GM18870 (cell line): ENCODE results near the gene MLX.
A peak's percentile ranks its signal among the peaks of the same experiment; 100 is the strongest.
"Not testable (repeated sequence)": the region's sequence is repeated elsewhere in the genome, so short reads cannot be mapped to it uniquely, and the experiment has no call there.

Source experiments
- ATAC-seq: cut with Tn5 transposase; IDR thresholded peaks from one replicate; pipeline ENCODE4 v1.9.1; 2021; ENCODE audit warnings: moderate library complexity; ENCODE audit not compliant: unreplicated experiment

The MLX gene

GRCh38 chr17:42617956-42618431 is 51.1 kb downstream of the MLX start:
- ATAC-seq: peak; percentile 10

- peak; percentile 78 for ATAC-seq
Measured at GRCh38 chr17:42618442-42619150, 51.7 kb downstream of the MLX start.

DNA sequence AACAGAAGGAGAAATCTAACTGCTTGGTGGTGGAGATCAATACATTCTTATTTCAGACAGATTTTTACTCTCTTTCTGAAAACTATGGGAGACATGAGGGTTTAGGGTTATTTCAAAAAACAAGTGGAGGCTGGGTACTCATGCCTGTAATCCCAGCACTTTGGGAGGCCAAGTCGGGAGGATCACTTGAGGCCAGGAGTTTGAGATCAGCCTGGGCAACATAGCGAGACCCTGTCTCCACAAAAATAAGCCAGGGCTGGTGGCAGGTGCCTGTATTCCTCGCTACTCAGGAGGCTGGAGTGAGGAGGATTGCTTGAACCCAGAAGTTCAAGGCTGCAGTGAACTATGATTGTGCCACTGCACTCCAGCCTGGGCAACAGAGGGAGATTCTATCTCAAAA is 55.1 kb downstream of the MLX start:
- ATAC-seq: not testable (repeated sequence)
